Bronchus fibroblast of lung (primary cell): ENCODE data around the gene EPHA2. TPM values are rescaled to one million over a fixed set of nuclear protein-coding genes. Genes with fewer than 3 reads are reported as not detected.

Experiments
- total RNA-seq: library from RNA; depleted of rRNA; stranded (reverse); fragments of >200 nt; gene quantifications from 2 replicates; pipeline ENCODE4 v1.2.3, GENCODE V29; 2015

EPHA2 gene
- total RNA-seq = 27.9 and 29.8 TPM in 2 replicates

DNA sequence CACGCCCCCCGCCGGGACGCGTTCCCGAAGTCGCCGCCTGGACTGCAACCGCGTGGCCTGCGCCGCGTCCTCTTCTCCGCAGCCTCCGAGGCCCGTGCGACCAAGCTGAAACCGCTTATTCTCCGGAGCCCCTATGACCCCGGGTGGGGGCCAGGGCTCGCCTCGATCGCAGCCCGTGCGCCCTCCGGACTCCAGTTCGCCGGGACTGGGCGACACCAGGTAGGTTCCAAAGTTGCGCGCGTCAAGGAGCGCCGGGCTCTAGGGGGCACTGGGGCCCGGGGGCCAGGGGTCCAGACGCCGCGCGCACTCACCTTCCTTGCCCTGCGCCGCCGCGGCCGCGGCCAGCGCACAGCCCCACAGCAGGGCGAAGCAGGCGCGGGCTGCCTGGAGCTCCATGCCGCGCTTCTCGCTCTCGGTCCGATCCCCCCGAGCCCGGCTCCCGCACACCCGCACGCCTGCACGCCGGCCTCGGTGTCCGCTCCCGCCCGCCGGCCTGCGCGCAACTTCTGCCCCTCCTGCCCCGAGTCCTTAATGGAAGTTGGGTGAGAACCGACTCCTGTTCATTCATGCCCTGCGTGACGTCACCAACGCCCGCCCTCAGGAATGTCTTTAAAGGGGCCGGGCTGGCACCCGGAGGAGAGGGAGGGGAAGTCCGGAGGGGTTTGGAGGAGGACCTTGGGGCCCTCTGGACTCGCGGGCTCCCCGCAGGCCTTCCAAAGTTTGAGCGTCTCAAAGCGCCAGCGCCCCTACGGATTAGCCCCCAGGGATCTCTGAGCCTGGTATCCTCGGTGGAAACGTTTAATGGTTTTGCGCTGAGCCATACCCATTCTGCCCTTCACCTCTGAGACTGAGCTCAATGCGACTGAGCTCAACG is at the start of gene EPHA2:
TSS of gene EPHA2 (minus strand) at position 533 of the 874 bp plus-strand sequence. CDS start at position 396, 137 bp downstream.

Other genes with a start within 250 kb of the EPHA2 start
- gene ZBTB17, start 180.0 kb downstream of the EPHA2 start, total RNA-seq = 21.9 and 22.9 TPM in 2 replicates
- not detected in 2 replicates for gene SRARP, start 151.8 kb downstream of the EPHA2 start, total RNA-seq
- 0.84 and 0.89 TPM in 2 replicates for gene HSPB7, start 138.0 kb downstream of the EPHA2 start, total RNA-seq
- gene CLCNKA, start 134.0 kb downstream of the EPHA2 start, total RNA-seq = not detected in 2 replicates
- gene CLCNKB, start 112.3 kb downstream of the EPHA2 start, total RNA-seq = under 0.01 TPM in 1 of 2 replicates, not detected in the other
- gene FAM131C, start 82.4 kb downstream of the EPHA2 start, total RNA-seq = 0.17 and 0.45 TPM in 2 replicates
- 11.6 and 11.9 TPM in 2 replicates for gene ARHGEF19, start 56.6 kb upstream of the EPHA2 start, total RNA-seq
- gene CPLANE2, start 81.1 kb upstream of the EPHA2 start, total RNA-seq = 16.6 and 31.6 TPM in 2 replicates
- gene FBXO42, start 196.4 kb upstream of the EPHA2 start, total RNA-seq = 9.9 and 13.5 TPM in 2 replicates
- 66.4 and 69.9 TPM in 2 replicates for gene SZRD1, start 211.2 kb upstream of the EPHA2 start, total RNA-seq